Measurements from ENCODE around the gene TVP23C.
"Not testable (repeated sequence)": the region's sequence is repeated elsewhere in the genome, so short reads cannot be mapped to it uniquely, and the experiment has no call there.

Gene TVP23C

GRCh38 chr17:15526292-15527218 lies 36.7 kb downstream of the TVP23C start:
- peak; percentile 63 for DNase-seq

GRCh38 chr17:15524990-15525985 lies 38.0 kb downstream of the TVP23C start:
- peak; percentile 51 for DNase-seq

GRCh38 chr17:15516150-15516549 lies 47.1 kb downstream of the TVP23C start:
- DNase-seq = no peak

GRCh38 chr17:15514469-15514868 lies 48.8 kb downstream of the TVP23C start:
- DNase-seq = no peak

GRCh38 chr17:15513856-15514459 lies 49.3 kb downstream of the TVP23C start:
- no peak for DNase-seq

- DNase-seq = no peak
Measured at GRCh38 chr17:15513058-15513791, 50.1 kb downstream of the TVP23C start.

- no peak for DNase-seq
Measured at GRCh38 chr17:15512071-15512709, 51.1 kb downstream of the TVP23C start.

- peak; percentile 56 for DNase-seq
Measured at GRCh38 chr17:15511142-15511541, 52.1 kb downstream of the TVP23C start.

- DNase-seq = peak; percentile 40
Measured at GRCh38 chr17:15510361-15510760, 52.9 kb downstream of the TVP23C start.

DNA sequence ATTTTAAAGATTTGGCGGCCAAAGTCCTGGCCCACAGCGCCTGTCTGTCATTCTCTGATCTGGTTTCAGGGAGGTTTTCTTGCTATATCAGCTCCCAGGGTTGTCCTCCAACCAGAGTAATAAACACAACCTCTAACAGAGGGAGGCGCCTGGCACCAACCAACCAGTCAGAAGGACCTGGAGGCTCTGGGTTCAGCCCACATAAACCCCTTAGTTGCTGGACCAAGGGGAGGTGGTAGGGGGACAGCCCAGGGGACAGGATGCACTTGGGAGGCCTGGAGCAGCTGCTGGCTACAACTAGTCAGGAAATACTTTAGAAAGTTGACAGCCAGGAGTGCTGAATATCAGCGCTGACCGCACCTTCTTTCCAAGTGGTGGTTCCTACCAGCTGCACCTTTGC lies 54.2 kb downstream of the TVP23C start:
- no peak for DNase-seq

GRCh38 chr17:15508466-15508865 lies 54.8 kb downstream of the TVP23C start:
- DNase-seq = no peak

DNA sequence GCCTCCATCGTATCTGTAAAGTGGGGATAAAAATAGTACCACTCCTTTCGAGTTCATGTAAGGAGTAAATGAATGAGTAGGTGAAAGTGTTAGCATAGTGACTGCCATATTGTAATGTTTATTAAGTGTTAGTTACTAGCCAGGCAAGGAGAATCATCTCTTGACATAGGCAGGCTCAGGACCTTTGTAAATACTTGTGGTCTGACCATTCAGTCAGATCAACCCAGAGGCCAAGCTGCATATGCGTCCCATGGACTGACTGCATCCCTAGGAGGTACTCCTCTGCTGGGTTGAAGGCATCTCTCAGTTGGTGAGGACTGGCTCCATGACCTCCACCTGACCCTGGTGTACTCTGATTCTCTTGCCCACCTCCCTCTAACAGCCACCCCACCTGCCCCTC lies 55.4 kb downstream of the TVP23C start:
- no peak for DNase-seq

GRCh38 chr17:15507001-15507400 lies 56.3 kb downstream of the TVP23C start:
- no peak for DNase-seq

DNA sequence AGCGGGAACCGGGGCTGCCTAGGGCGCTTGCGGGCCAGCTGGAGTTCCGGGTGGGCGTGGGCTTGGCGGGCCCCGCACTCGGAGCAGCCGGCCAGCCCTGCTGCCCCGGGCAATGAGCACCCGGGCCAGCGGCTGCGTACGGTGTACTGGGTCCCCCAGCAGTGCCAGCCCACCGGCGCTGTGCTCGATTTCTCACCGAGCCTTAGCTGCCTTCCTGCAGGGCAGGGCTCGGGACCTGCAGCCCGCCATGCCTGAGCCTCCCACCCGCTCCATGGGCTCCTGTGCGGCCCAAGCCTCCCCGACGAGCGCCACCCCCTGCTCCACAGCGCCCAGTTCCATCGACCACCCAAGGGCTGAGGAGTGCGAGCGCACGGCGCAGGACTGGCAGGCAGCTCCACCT lies 57.6 kb downstream of the TVP23C start:
- not testable (repeated sequence) for DNase-seq

DNA sequence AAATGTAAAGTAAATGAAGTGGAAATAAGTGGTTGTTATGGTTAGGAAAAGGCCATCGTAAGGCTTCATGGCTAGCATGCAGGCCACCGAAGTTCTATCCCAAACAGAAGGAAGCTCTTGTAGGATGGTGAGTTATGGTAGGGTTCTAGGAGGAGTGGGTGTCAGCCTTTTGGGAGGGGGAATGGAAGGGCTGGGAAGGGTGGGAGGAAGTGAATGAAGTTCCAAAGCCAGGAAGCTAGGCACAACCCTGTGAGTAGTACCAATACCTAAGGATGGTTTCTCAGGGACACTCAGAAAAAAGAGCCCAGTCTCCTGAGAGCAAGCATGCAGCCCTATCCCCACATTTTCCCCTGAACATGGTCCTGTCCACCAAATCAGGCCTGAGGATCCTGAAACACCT lies 59.6 kb downstream of the TVP23C start:
- no peak for DNase-seq

DNA sequence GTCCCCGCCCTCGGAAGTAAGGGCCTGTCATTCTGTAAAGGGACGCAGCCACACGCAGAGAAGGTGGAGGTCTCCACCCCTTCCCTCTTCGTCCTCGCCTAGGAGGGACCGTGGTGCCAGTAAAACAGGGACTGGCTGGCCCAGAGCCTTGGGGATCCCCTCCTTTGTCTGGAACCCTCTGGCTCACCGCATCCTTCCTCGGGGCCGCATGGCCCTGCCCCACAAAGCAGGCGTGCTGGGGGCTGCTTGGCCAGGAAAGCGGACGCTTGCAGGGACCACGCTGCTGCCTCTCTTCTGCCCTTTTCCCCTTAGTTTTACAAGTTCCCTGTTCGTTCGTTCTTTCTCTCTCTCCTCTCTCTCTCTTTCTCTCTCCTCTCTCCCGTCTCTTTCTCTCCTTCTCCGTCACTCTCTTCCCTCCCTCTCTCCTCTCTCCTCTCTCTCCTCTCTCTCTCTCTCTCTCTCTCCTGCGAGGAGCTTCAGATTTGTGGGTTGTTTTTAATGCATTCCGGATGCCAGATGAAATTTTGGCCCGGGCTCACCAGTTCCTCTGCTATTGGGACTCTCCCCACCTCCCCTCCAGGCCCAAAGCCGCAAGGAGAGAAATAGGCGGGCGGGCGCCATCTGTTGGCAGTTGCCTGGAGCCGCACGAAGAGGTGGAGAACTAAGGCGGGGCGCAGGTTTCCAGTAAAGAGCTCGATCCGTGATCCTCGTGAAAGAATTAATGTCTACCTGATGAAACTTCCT lies 60.7 kb downstream of the TVP23C start:
- DNase-seq = peak; percentile 92

DNA sequence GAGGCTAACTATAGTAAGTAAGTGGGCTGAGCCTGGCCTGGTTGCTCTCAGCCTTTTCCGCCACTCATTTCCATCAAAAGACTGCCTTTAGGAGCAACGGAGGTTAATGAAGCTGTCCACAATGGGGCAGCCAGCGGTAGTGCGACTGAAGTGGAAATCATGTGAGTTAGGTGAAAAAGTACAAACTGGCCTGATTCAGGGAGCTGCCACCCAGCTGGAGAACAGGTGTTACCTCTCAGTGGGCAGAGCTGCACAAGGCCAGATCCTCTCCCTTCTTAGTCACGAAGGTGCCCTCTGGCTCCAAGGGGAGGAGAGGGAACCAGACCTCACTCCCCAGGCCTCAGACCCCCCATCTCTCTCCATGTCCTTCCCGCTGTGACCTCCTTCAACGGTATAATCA lies 61.5 kb downstream of the TVP23C start:
- no peak for DNase-seq

DNA sequence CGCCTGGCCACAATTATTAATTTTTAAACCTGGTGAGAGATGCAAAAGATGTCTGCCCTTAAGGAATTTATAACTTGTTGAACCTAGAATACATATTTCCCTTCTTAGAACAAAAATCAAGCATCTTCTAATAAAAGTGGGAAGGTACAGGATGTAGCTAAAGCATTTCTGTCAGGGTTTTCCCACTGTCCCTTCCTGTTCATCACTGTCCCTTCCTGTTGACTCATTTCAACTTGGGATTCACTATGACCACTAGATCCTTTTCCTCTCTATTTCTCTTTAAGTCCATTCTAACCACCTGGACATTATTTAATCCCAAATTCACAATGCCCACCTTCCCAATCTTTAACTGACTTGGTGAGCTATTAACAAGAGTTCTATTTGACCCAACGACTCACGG lies 62.0 kb downstream of the TVP23C start:
- no peak for DNase-seq

DNA sequence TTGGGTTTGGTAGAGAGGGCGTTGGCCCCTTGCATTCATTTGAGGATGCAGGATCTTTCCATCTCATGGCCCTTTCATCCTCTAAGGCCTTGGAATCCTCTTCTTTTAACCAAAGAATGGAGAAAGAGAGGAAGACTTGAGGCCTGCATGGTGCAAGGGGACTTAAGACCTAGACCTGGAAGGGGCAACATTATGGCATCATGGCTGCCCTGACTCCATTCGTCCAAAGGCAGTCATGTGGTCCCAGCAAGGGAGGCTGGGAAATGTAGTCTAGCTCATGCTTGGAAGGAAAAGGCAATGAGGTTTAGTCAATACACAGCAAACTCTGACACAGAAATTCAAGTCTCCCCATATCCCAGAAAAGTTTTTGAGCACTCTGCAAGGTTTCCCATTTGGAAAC lies 65.2 kb downstream of the TVP23C start:
- DNase-seq = no peak

DNA sequence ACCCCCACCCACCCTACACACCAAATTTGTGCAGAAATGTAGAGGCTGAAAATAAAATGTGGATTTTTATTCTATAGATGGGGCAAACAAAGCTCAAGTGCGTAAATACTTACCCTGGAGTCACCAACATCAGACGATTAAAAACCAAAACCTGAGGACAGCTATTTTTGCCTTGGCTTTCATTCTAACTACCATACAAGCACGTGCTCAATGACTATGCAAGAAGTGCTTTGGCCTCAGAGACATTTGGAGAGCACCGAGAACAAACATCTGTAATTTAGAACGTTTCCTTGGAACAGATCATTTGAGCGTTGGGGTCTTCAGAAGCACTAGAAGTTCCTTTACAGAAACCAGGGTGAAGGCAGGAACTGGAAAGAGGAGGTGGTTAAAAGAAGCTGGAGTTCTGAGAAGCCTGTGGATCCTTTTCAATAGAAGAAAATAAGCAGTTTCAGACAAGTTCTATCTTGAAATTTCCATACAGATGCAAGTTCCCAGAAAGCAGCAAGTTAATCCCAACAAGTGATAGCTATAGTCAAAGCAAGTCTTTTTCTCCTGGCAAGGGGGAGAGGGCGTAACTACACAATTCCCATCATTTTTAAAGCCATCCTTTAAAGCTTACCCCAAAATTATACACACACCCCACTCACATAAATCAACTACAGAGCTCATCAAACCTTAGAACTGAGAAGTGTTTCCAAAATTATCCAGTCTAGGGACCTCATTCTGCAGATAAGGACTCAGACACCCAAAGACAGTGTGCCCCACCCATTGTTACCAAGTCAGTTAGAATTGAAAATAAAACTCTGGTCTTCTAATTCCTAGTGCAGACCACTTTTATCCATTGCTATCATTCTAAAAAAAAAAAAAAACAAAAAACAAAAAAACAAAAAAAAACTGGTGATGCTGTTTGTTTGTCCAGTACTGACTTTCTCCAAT lies 66.3 kb downstream of the TVP23C start:
- no peak for DNase-seq
